DMS 273 (cell line): ENCODE results near the gene TMEM86A.

Experiments
- DNase-seq: peaks from one replicate; lab custom pipeline; 2025; ENCODE audit not compliant: unreplicated experiment; lab: John Stamatoyannopoulos, UW

Gene TMEM86A

GRCh38 chr11:18752502-18752901 lies 53.9 kb downstream of the TMEM86A start:
- DNase-seq = no peak

GRCh38 chr11:18754308-18754707 lies 55.7 kb downstream of the TMEM86A start:
- no peak for DNase-seq
